IPS-NIHi7 (cell line): ENCODE data around the gene FAM72D.
"Not testable (repeated sequence)": the region's sequence is repeated elsewhere in the genome, so short reads cannot be mapped to it uniquely, and the experiment has no call there.

Source experiments
- DNase-seq: peaks from one replicate; pipeline ENCODE4 v3.0.0; 2012; ENCODE audit warnings: mixed read lengths; ENCODE audit errors: extremely low spot score

The FAM72D gene

GRCh38 chr1:145095284-145096057 lies at the start of gene FAM72D, which contains the start of gene SRGAP2B:
TSS of gene FAM72D (plus strand) at chr1:145095974. CDS start at chr1:145096848, 874 bp downstream.
TSS of gene SRGAP2B (minus strand) at chr1:145095328. CDS start at chr1:145092901, 2,427 bp downstream.
- DNase-seq, result not testable (repeated sequence)

DNA sequence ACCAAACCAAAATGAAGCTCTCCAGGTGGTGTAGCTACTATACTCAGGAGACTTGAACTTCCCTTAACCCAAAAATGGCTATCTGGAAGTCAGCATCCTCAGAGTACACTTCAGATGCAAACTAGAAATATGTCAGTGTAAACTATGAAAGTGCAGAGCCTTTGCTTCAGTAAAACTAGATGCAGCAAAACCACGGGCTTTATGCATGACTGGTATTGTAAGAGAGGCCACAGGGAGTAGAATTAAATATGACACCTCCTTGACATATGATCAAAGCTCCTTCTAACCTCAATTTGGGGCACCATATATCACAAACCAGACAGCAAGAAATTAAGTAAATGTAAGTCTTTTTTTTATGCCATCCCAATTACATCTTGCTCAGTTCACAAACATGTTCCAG lies 48.2 kb upstream of the FAM72D start:
- DNase-seq, result not testable (repeated sequence)

GRCh38 chr1:145048181-145048856 lies 47.5 kb upstream of the FAM72D start:
- DNase-seq, result not testable (repeated sequence)

GRCh38 chr1:145052019-145052776 lies 43.6 kb upstream of the FAM72D start:
- not testable (repeated sequence) for DNase-seq

DNA sequence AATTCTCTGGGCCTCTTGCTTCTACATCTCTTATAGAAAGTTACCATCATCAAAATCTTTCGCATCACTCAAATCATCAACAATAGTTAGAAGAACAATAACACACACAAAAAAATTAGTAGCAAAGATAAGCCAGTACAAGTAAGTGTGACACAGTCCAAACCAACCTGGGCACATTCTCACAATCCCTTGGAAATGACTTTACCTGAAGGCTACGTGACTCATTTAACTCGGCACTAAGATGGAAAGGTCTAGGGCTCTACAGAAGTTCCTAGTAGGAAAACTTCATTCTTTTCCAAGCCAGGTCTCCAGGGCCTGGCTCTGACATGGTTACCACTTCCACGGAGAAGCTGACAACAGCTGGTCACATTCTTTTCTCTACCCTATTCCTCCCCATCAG lies 42.3 kb upstream of the FAM72D start:
- not testable (repeated sequence) for DNase-seq

DNA sequence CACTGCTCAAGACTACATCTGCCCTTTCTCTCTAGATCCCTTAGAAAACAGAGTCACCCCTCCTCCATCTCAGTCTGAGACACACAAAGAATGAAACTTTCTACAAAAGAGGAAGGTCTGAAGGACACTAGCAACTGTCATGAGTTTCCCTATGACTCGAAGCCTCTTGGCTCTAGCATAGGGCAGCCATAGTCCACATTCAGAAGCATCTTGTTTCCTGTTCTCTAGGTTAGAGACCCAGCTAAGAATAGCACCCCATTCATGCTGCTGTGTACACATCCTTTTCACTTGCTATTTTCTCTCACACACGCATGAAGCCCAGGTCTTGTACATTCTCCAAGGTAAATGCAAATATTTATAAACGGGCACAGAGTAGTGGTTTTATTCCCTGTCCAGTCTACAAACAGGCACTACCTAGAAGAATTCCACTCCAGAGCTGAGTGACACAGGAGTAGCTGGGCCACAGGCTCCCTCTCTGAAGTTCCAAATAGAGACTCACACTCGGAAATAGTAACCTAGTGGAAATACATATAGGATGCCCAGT lies 40.5 kb upstream of the FAM72D start:
- DNase-seq, result not testable (repeated sequence)

GRCh38 chr1:145058184-145058583 lies 37.6 kb upstream of the FAM72D start:
- not testable (repeated sequence) for DNase-seq

DNA sequence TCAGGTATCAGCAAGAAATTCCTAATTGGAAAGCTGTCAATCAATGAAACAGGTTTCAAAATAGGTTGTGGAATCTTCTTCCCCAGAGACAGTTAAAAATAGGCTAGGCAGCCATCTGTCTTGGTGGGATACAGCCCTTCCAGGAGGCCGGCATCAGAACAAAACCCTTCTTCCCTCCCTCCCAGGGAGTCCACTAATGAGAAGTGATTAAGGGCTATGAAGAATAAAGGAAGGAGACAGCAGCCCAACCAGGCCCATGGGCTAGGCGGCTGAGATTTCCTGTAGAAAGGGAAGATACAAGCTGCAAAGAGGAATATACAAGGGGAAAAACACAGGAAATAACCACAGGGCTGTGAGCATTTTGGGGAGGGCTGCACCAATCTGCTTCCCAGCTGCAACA lies 32.5 kb upstream of the FAM72D start:
- DNase-seq, result not testable (repeated sequence)

DNA sequence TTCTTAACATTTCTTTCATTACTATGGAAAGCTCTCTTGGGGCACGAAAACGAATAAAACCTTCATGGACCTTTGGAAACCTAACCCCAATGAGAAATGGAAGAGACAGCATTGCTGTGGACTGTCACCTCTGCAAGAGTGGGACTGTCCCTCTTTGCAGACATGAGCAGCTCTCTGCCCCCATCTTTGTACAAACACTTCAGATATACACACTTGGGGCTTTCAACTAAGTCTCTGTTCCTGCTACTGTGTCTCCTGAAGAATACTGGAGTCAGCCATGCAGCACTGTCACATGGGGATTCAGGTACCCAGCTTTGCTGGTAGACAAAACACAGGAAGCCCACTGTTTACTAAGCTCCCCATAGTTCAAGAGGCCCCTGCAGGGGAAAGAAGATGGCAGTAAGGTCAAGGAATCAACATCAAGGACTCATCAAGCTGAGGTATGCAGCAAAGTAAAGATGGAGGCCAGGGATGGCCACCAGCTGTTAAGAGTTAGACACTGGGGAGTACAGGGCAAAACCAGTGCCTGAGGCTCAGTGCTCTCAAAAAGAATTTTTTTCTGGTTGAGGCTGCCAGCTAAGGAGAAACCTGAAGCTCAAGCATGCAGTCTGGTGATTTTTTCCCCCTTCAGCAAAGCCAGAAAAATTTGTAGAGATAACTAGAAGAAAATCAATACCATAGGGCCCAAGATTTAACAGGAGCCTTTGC lies 31.7 kb upstream of the FAM72D start:
- not testable (repeated sequence) for DNase-seq

- not testable (repeated sequence) for DNase-seq
These were observed 30.5 kb upstream of the FAM72D start for GRCh38 chr1:145065194-145065826.

GRCh38 chr1:145066486-145066885 lies 29.3 kb upstream of the FAM72D start:
- not testable (repeated sequence) for DNase-seq

- not testable (repeated sequence) for DNase-seq
These were observed 24.2 kb upstream of the FAM72D start for GRCh38 chr1:145071569-145071968.

- DNase-seq, result not testable (repeated sequence)
These were observed 21.7 kb upstream of the FAM72D start for GRCh38 chr1:145074021-145074559.

DNA sequence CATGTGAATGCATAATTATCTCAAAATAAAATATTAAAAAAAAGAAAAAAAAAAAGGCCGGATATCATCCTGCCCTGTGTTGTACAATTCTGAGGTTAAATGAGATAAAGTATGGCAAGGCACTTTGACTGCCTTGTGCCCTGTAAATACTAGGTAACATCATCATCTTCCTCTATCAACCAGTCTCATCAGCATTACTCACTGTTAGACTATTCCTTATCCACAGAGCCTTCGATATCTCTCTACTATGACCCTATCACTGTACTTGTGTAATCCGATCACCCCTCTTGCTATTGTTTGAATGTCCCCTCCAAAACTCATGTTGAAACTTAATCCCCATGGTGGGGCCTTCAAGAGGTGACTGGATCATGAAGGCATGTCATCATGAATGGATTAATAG lies 18.9 kb upstream of the FAM72D start:
- not testable (repeated sequence) for DNase-seq

DNA sequence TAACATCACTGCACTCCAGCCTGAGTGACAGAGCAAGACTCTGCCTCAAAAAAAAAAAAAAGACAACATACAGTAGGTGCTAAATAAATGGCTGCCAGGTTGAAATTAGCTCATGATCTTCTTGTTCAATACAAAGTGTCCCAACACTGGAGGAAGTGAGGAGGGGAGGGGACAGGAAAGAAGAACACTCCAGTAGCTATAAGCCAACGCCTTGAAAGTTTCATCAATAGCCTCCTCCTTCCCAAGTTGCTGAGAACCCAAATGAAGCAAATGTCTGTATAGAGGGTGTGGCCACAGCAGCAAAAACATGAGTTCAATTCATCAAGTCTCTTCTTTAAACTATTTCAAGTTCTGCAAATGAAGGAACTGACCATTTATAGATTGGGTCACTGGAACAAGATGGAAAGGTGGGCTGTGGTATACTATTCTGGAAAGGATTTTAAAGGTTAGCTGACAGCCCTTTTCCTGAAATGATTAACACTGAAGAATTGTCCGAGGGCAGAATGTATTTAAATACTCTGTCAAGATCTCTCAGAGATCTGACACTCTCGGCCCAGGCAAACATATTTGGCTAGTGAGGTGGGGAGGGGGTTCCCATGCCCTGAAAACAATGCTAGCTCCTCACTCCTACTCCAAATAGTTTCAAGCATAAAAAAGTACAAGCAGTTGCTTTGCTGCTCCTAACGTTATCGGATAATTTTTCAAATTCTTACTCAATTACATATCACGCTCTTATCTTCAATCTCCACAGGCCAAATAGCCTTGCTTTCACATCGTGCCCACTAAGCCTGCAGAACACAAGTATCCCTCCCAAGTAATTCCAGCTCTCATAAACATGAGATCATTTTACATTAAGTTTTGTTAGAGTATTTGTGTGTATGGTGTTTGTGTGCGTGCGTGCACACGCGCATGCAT lies 17.6 kb upstream of the FAM72D start:
- not testable (repeated sequence) for DNase-seq

DNA sequence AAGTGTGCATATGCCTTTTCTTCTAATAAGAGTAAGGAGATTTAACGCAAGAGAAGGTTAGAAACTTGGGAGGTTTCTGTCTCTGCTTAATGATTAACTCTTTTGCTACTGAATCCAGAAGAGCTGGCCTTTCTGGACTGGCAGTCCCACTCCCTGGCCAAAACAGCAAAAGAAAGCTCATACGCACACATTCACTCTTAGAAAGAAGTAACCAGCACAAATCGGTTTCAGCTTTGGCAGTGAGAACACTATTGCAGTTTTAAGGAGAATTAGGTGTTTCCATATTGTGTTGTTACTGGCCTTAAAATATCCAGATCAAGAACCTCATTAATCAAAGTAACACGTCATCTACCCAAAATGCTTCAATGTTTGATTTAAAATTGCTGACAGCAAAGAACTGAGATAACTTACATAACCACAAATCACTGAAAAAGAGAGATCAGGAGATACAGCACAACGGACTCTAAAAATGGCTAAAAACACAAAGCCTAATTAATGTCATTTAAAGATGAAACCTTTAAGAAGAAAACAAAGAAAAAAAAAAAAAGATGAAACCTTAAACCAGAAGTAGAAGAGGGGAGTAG lies 16.9 kb upstream of the FAM72D start:
- not testable (repeated sequence) for DNase-seq

DNA sequence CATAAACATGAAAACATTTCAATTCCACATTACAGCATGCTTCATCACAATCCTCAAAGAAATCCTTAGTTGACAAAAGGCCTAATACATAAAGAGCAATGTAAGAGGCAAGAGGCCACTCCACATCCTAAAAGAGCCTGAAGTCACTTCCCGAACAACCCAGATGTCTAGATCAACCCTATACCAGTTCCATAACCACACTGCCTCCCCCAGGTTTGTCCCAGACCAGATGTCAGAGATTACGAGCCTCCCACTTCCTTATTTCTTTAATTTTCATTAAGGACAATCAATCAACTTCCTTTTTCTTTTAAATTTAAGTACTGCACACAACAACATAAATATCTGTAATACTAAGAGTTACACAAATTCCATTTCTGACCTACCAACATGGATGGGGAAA lies 16.0 kb upstream of the FAM72D start:
- not testable (repeated sequence) for DNase-seq

- not testable (repeated sequence) for DNase-seq
These were observed 15.6 kb upstream of the FAM72D start for GRCh38 chr1:145080193-145080592.
